Skeletal muscle satellite cell (primary cell): ENCODE results near the gene DRD4.

Experiments
- H3K27me3 ChIP-seq: 2 replicates; pipeline ENCODE4 v1.7.0; 2013; ENCODE audit warnings: low read length; ENCODE audit not compliant: control insufficient read depth, insufficient read depth
- H3K36me3 ChIP-seq: 2 replicates; pipeline ENCODE4 v1.7.0; 2013; ENCODE audit warnings: mild to moderate bottlenecking, control low read depth, low read length; ENCODE audit not compliant: insufficient read depth
- H3K4me1 ChIP-seq: 2 replicates; pipeline ENCODE4 v1.7.0; 2013; ENCODE audit warnings: low read length; ENCODE audit not compliant: control insufficient read depth, insufficient read depth
- H3K4me2 ChIP-seq: 2 replicates; pipeline ENCODE4 v1.7.0; 2013; ENCODE audit warnings: mild to moderate bottlenecking, low read length
- H3K4me3 ChIP-seq: 2 replicates; pipeline ENCODE4 v1.7.0; 2013; ENCODE audit warnings: low read length
- H3K9ac ChIP-seq: 2 replicates; pipeline ENCODE4 v1.7.0; 2013; ENCODE audit warnings: mild to moderate bottlenecking, low read depth, low read length, moderate library complexity
- H3K9me3 ChIP-seq: replicated peaks from 2 replicates; pipeline ENCODE4 v1.7.0; 2013; ENCODE audit warnings: mild to moderate bottlenecking, control low read depth, low read length

DRD4 gene

GRCh38 chr11:598005-598680 is 38.9 kb upstream of the DRD4 start:
- no peaks in the 10 kb centered on the region for H3K27me3 ChIP-seq
- H3K4me2 ChIP-seq: no peak overlapping the region
- peaks cover 77% of the 10 kb centered on the region for H3K36me3 ChIP-seq
- peaks cover 3% of the 10 kb centered on the region for H3K4me1 ChIP-seq
- H3K4me3 ChIP-seq: no peak overlapping the region
- H3K9me3 ChIP-seq: no peaks in the 10 kb centered on the region
- no peak overlapping the region for H3K9ac ChIP-seq

GRCh38 chr11:601573-602245 is 35.4 kb upstream of the DRD4 start:
- Histone ChIP-seq H3K9me3 (no peaks in the 10 kb centered on the region), H3K4me3 (no peak overlapping the region), H3K4me1 (peaks cover 10% of the 10 kb centered on the region), H3K36me3 (peaks cover 82% of the 10 kb centered on the region), H3K9ac (no peak overlapping the region), H3K4me2 (no peak overlapping the region), H3K27me3 (no peaks in the 10 kb centered on the region)

GRCh38 chr11:603154-603553 is 33.9 kb upstream of the DRD4 start:
- peaks cover 84% of the 10 kb centered on the region for H3K36me3 ChIP-seq
- H3K4me2 ChIP-seq: no peak overlapping the region
- peaks cover 10% of the 10 kb centered on the region for H3K4me1 ChIP-seq

GRCh38 chr11:605286-606129 is 31.6 kb upstream of the DRD4 start:
- no peak overlapping the region for H3K4me2 ChIP-seq
- H3K9me3 ChIP-seq: no peaks in the 10 kb centered on the region
- H3K4me3 ChIP-seq: no peak overlapping the region
- H3K9ac ChIP-seq: no peak overlapping the region
- no peaks in the 10 kb centered on the region for H3K27me3 ChIP-seq
- H3K36me3 ChIP-seq: peaks cover 85% of the 10 kb centered on the region
- H3K4me1 ChIP-seq: peaks cover 10% of the 10 kb centered on the region

More at GRCh38 chr11:603154-603553, 33.9 kb upstream of the DRD4 start:
- no peak overlapping the region for H3K9ac ChIP-seq
- no peaks in the 10 kb centered on the region for H3K9me3 ChIP-seq
- H3K27me3 ChIP-seq: no peaks in the 10 kb centered on the region
- H3K4me3 ChIP-seq: no peak overlapping the region

- Histone ChIP-seq H3K4me1 (peaks cover 10% of the 10 kb centered on the region), H3K27me3 (no peaks in the 10 kb centered on the region), H3K9ac (no peak overlapping the region), H3K36me3 (peaks cover 89% of the 10 kb centered on the region), H3K4me2 (no peak overlapping the region), H3K4me3 (no peak overlapping the region), H3K9me3 (no peaks in the 10 kb centered on the region)
Measured at GRCh38 chr11:606245-606644, 30.8 kb upstream of the DRD4 start.

- H3K4me2 ChIP-seq: no peak overlapping the region
- no peak overlapping the region for H3K4me3 ChIP-seq
- H3K36me3 ChIP-seq: peaks cover 87% of the 10 kb centered on the region
- no peaks in the 10 kb centered on the region for H3K9me3 ChIP-seq
- no peaks in the 10 kb centered on the region for H3K27me3 ChIP-seq
- peaks cover 14% of the 10 kb centered on the region for H3K4me1 ChIP-seq
- no peak overlapping the region for H3K9ac ChIP-seq
Measured at GRCh38 chr11:607020-607780, 29.9 kb upstream of the DRD4 start.

- no peak overlapping the region for H3K9ac ChIP-seq
- H3K4me1 ChIP-seq: peaks cover 18% of the 10 kb centered on the region
- H3K36me3 ChIP-seq: peaks cover 91% of the 10 kb centered on the region
- no peak overlapping the region for H3K4me3 ChIP-seq
- H3K4me2 ChIP-seq: no peak overlapping the region
- H3K27me3 ChIP-seq: no peaks in the 10 kb centered on the region
- H3K9me3 ChIP-seq: no peaks in the 10 kb centered on the region
Measured at GRCh38 chr11:607971-608659, 29.0 kb upstream of the DRD4 start.

GRCh38 chr11:608791-609251 is 28.2 kb upstream of the DRD4 start:
- peaks cover 18% of the 10 kb centered on the region for H3K4me1 ChIP-seq
- H3K27me3 ChIP-seq: no peaks in the 10 kb centered on the region
- H3K36me3 ChIP-seq: peaks cover 88% of the 10 kb centered on the region
- H3K4me2 ChIP-seq: no peak overlapping the region
- no peak overlapping the region for H3K4me3 ChIP-seq
- no peaks in the 10 kb centered on the region for H3K9me3 ChIP-seq
- H3K9ac ChIP-seq: no peak overlapping the region

GRCh38 chr11:609341-609811 is 27.7 kb upstream of the DRD4 start:
- H3K9me3 ChIP-seq: no peaks in the 10 kb centered on the region
- H3K27me3 ChIP-seq: no peaks in the 10 kb centered on the region
- no peak overlapping the region for H3K9ac ChIP-seq
- H3K4me1 ChIP-seq: peaks cover 18% of the 10 kb centered on the region
- peaks cover 82% of the 10 kb centered on the region for H3K36me3 ChIP-seq
- H3K4me3 ChIP-seq: no peak overlapping the region
- H3K4me2 ChIP-seq: no peak overlapping the region

- Histone ChIP-seq H3K27me3 (no peaks in the 10 kb centered on the region), H3K4me2 (no peak overlapping the region), H3K4me3 (no peak overlapping the region), H3K9ac (no peak overlapping the region), H3K4me1 (peaks cover 27% of the 10 kb centered on the region), H3K9me3 (no peaks in the 10 kb centered on the region), H3K36me3 (peaks cover 73% of the 10 kb centered on the region)
Measured at GRCh38 chr11:610146-610801, 26.8 kb upstream of the DRD4 start.
